ENCODE results near the gene THSD1. TPM values are rescaled to one million over a fixed set of nuclear protein-coding genes. Genes with fewer than 3 reads are reported as not detected.
"Not testable (repeated sequence)": the region's sequence is repeated elsewhere in the genome, so short reads cannot be mapped to it uniquely, and the experiment has no call there.

The THSD1 gene
- polyA plus RNA-seq, 4 donors = 6.7 to 8.5 (median 7.7) TPM

- DNase-seq (ENCODE audit: low read depth in 4 of 4, low spot score in 3 of 4) = no peak
Observed at GRCh38 chr13:52414051-52414450, 8.1 kb upstream of the THSD1 start.

DNA sequence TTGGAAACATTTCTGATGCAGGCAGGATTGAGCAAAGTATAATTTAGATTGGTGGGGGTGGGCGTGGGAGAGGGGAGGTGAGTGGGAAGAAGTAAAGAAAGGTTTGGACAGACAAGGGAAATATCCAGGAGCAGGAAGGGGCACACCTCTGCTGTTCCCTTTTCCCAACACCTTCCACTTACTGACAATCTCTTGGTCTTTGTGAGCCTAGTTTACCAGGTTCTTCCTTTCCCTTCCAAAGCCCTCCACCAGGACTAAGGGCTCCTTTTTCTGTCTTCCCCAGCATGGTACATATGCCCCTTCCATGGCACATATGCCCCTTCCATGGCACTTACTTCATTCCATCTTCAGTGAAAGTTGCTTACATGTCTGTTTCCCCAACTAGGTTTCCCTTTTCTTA lies 6.2 kb upstream of the THSD1 start:
- no peak for DNase-seq (ENCODE audit: low read depth in 4 of 4, low spot score in 3 of 4)

DNA sequence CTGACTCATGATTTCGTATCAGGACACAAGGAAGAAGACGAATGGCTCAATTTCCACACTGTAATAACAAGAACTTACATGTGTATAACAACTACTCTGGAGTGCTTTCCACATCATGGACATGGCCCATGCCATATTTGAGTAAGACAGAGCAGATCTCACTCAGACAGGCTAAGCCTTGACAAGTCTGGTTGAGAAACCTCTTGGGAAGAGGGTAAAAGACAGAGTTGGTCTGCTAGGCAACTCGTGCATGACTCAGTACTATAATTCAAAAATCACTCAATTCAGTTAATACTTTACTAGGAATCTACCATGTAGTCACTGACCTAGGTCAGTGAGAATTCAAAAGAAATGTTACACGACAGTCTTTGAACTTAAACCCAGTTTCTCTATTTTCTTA lies 5.7 kb upstream of the THSD1 start:
- no peak for DNase-seq (ENCODE audit: low read depth in 4 of 4, low spot score in 3 of 4)

GRCh38 chr13:52408071-52408658 lies 2.2 kb upstream of the THSD1 start:
- not testable (repeated sequence) for DNase-seq (ENCODE audit: low read depth in 4 of 4, low spot score in 3 of 4)

DNA sequence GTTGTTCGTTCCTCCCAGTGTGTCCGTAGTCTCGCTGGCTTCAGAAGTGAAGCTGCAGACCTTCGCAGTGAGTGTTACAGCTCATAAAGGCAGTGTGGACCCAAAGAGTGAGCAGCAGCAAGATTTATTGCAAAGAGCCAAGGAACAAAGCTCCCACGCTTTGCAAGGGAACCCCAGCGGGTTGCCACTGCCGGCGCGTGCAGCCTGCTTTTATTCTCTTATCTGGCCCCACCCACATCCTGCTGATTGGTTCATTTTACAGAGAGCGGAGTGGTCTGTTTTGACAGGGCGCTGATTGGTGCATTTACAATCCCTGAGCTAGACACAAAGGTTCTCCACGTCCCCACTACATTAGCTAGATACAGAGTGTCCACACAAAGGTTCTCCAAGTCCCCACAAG lies 1.5 kb upstream of the THSD1 start:
- DNase-seq (ENCODE audit: low read depth in 4 of 4, low spot score in 3 of 4) = not testable (repeated sequence)

GRCh38 chr13:52406629-52407028 lies 657 bp upstream of the THSD1 start:
- no peak for DNase-seq (ENCODE audit: low read depth in 4 of 4, low spot score in 3 of 4)

GRCh38 chr13:52405369-52405766 lies 604 bp downstream of the THSD1 start:
- DNase-seq (ENCODE audit: low read depth in 4 of 4, low spot score in 3 of 4) = no peak

- no peak for DNase-seq (ENCODE audit: low read depth in 4 of 4, low spot score in 3 of 4)
Observed at GRCh38 chr13:52399708-52400107, 6.3 kb downstream of the THSD1 start.

- DNase-seq (ENCODE audit: low read depth in 4 of 4, low spot score in 3 of 4) = no peak
Observed at GRCh38 chr13:52399046-52399445, 6.9 kb downstream of the THSD1 start.

- DNase-seq (ENCODE audit: low read depth in 4 of 4, low spot score in 3 of 4) = no peak
Observed at GRCh38 chr13:52395704-52396103, 10.3 kb downstream of the THSD1 start.

DNA sequence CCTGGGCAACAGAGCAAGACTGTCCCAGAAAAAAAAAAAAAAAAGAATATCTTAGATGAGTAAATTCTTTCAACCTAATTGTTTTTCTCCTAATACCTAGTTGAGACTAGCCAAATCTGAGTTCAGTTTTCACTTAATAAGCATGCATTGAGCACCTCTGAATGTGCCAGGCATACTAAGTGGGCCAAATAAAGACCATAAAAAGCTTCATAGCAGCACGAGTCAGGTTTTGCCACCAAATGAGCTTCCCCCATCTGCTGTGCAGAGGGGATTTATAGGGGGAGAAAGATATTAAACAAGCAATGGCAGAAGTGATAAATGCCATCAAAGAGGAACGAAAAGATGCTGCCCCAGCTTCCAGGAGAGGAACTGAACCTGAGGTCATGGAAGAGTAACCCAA lies 11.4 kb downstream of the THSD1 start:
- no peak for DNase-seq (ENCODE audit: low read depth in 4 of 4, low spot score in 3 of 4)

GRCh38 chr13:52393572-52394357 lies 12.2 kb downstream of the THSD1 start:
- no peak for DNase-seq (ENCODE audit: low read depth in 4 of 4, low spot score in 3 of 4)

- DNase-seq (ENCODE audit: low read depth in 4 of 4, low spot score in 3 of 4) = no peak
Observed at GRCh38 chr13:52387721-52388120, 18.3 kb downstream of the THSD1 start.

- DNase-seq (ENCODE audit: low read depth in 4 of 4, low spot score in 3 of 4) = no peak
Observed at GRCh38 chr13:52385870-52386269, 20.1 kb downstream of the THSD1 start.

GRCh38 chr13:52383366-52383765 lies 22.6 kb downstream of the THSD1 start:
- no peak for DNase-seq (ENCODE audit: low read depth in 4 of 4, low spot score in 3 of 4)

- no peak for DNase-seq (ENCODE audit: low read depth in 4 of 4, low spot score in 3 of 4)
Observed at GRCh38 chr13:52378312-52378711, 27.7 kb downstream of the THSD1 start.

- DNase-seq (ENCODE audit: low read depth in 4 of 4, low spot score in 3 of 4) = no peak
Observed at GRCh38 chr13:52377898-52378297, 28.1 kb downstream of the THSD1 start.

GRCh38 chr13:52374873-52375411 lies 31.0 kb downstream of the THSD1 start:
- DNase-seq (ENCODE audit: low read depth in 4 of 4, low spot score in 3 of 4) = no peak

GRCh38 chr13:52374389-52374788 lies 31.6 kb downstream of the THSD1 start:
- no peak for DNase-seq (ENCODE audit: low read depth in 4 of 4, low spot score in 3 of 4)

- not testable (repeated sequence) for DNase-seq (ENCODE audit: low read depth in 4 of 4, low spot score in 3 of 4)
Observed at GRCh38 chr13:52373277-52373676, 32.7 kb downstream of the THSD1 start.

- DNase-seq (ENCODE audit: low read depth in 4 of 4, low spot score in 3 of 4) = no peak
Observed at GRCh38 chr13:52371736-52372247, 34.2 kb downstream of the THSD1 start.

DNA sequence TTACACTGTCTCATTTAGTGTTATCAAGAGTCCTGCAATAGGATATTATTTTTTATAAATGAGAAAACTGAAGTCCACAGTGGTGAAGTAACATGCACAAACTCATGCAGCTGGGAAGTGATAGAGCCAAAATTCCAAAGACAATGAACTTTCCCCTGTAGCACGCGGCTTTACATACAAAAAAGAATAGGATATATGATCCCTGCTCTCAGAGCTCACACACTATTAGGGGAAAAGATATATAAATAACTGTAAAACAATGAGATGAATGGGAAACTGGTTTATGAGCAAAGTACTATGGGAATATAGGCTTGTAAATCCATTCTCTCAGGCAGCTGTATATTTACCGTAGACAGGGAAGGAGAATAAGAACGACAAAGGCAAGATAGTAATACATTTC lies 39.7 kb downstream of the THSD1 start:
- DNase-seq (ENCODE audit: low read depth in 4 of 4, low spot score in 3 of 4) = no peak

All from left renal pelvis (tissue), 4 donors.